GM18520 (cell line): ENCODE results near the gene LDB2.
"Not testable (repeated sequence)": the region's sequence is repeated elsewhere in the genome, so short reads cannot be mapped to it uniquely, and the experiment has no call there.

Source experiments
- ATAC-seq: cut with Tn5 transposase; IDR thresholded peaks from one replicate; pipeline ENCODE4 v1.9.1; 2021; ENCODE audit not compliant: unreplicated experiment

LDB2 gene

GRCh38 chr4:16574981-16575380 is 323.5 kb downstream of the LDB2 start:
- ATAC-seq, result no peak

- ATAC-seq, result no peak
Observed at GRCh38 chr4:16573739-16574138, 324.7 kb downstream of the LDB2 start.

GRCh38 chr4:16573206-16573605 is 325.2 kb downstream of the LDB2 start:
- ATAC-seq, result no peak

GRCh38 chr4:16572631-16573030 is 325.8 kb downstream of the LDB2 start:
- no peak for ATAC-seq

GRCh38 chr4:16572161-16572560 is 326.3 kb downstream of the LDB2 start:
- ATAC-seq, result no peak

GRCh38 chr4:16569790-16570189 is 328.7 kb downstream of the LDB2 start:
- ATAC-seq, result no peak

GRCh38 chr4:16557316-16557715 is 341.1 kb downstream of the LDB2 start:
- ATAC-seq, result not testable (repeated sequence)

- ATAC-seq, result no peak
Observed at GRCh38 chr4:16555156-16555555, 343.3 kb downstream of the LDB2 start.

GRCh38 chr4:16550531-16550930 is 347.9 kb downstream of the LDB2 start:
- no peak for ATAC-seq

- ATAC-seq, result no peak
Observed at GRCh38 chr4:16545656-16546055, 352.8 kb downstream of the LDB2 start.

GRCh38 chr4:16544869-16545268 is 353.6 kb downstream of the LDB2 start:
- no peak for ATAC-seq

GRCh38 chr4:16544251-16544721 is 354.2 kb downstream of the LDB2 start:
- no peak for ATAC-seq

GRCh38 chr4:16537926-16538325 is 360.5 kb downstream of the LDB2 start:
- no peak for ATAC-seq

GRCh38 chr4:16532240-16532970 is 366.0 kb downstream of the LDB2 start:
- no peak for ATAC-seq

GRCh38 chr4:16530688-16531635 is 367.5 kb downstream of the LDB2 start:
- ATAC-seq, result no peak

- ATAC-seq, result no peak
Observed at GRCh38 chr4:16524911-16525554, 373.4 kb downstream of the LDB2 start.

GRCh38 chr4:16524406-16524805 is 374.0 kb downstream of the LDB2 start:
- ATAC-seq, result no peak

- ATAC-seq, result not testable (repeated sequence)
Observed at GRCh38 chr4:16523526-16523925, 374.9 kb downstream of the LDB2 start.

- ATAC-seq, result no peak
Observed at GRCh38 chr4:16521156-16521915, 377.1 kb downstream of the LDB2 start.

- ATAC-seq, result no peak
Observed at GRCh38 chr4:16516796-16517439, 381.5 kb downstream of the LDB2 start.
